Middle frontal gyrus (tissue), 1 donor: ENCODE results near the gene PGAM5.

ENCODE experiments used
- DNase-seq: peaks from one replicate; pipeline ENCODE4 v3.0.0-alpha.2; 2015; ENCODE audit warnings: low spot score; ENCODE audit errors: extremely low spot score

The PGAM5 gene

DNA sequence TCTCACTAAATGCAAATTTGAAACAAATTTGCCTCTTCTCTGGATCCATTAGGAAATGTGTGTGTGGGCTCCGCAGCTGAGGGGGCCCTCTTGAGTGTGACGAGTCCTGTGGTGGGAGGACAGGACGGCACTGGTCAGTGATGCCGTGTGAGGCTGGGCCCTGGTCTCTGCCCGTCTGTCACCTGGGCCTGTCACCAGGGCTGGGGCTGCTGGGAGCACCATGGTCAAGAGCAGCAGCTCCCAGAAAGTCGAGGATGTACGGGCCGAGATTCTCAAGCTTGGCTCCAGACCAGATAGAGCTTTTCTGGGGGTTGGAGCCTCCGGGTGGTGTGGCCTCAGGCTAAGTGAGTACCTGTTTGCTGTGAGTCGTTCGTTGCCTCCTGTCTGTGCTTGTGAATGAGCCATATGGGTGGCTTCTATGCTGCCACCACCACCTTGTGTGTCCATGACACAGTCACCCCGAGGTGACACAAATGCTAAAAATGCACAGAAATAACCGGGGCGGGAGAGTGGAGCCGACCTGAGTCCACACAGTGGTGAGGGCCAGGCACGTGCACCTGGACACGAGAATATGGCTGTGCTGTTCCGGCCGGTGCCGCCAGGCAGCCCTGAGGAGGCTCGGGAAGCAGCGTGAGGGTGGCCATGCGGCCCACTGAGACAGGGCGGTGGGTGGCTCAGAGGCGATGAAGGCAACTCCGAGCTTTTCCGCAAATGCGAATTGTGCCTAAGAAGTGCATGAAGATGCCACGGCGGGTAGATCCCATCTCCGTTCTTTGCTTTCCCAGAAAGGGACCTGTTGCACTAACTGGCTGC is 8.7 kb downstream of the PGAM5 start:
- DNase-seq = no peak

DNA sequence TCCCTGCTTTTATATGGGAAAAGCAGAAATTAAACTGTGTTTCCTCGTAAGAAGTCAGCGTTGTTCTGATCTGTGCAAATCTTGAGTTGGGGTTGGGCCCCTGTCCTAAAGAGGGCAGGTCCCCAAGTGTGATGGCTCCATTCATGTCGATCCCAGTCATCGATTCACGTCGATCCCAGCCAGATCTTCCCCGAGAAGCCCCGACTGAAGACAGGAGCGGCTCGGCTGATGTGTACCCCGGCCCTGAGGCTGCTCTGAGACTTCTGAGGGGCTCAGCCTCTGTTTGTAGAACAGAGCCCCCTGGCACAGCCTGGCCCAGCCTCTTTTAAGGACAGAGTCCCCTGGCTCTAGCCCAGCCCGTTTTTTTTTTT is 9.3 kb downstream of the PGAM5 start:
- no peak for DNase-seq

- DNase-seq = no peak
These were observed 10.1 kb downstream of the PGAM5 start for GRCh38 chr12:132720606-132721345.

GRCh38 chr12:132723015-132723763 is 12.5 kb downstream of the PGAM5 start:
- no peak for DNase-seq

- DNase-seq = no peak
These were observed 13.1 kb downstream of the PGAM5 start for GRCh38 chr12:132723764-132724140.

- no peak for DNase-seq
These were observed 14.0 kb downstream of the PGAM5 start for GRCh38 chr12:132724506-132725241.

DNA sequence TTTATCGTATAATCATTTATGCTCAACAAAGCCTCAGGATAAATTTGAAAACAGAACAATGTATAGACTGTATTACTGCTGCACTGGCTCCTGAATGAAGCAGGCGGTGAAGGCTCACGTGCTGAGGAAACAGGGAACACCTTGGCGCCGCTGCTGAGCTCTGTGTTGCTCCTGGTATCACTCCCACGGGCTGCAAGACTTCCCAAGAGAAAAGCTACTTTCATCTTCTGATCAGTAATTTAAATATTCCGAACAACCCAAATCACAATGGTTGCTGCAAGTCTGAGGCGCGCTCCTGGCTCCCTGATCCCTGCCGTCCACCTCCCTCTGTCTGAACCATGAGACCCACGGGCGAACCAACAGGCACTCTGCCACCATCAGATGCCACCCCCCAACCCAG is 15.7 kb downstream of the PGAM5 start:
- DNase-seq = no peak

GRCh38 chr12:132727091-132727794 is 16.6 kb downstream of the PGAM5 start:
- no peak for DNase-seq

GRCh38 chr12:132728502-132728901 is 17.9 kb downstream of the PGAM5 start:
- DNase-seq = no peak

GRCh38 chr12:132729541-132730320 is 19.1 kb downstream of the PGAM5 start:
- peak; percentile 31 for DNase-seq

DNA sequence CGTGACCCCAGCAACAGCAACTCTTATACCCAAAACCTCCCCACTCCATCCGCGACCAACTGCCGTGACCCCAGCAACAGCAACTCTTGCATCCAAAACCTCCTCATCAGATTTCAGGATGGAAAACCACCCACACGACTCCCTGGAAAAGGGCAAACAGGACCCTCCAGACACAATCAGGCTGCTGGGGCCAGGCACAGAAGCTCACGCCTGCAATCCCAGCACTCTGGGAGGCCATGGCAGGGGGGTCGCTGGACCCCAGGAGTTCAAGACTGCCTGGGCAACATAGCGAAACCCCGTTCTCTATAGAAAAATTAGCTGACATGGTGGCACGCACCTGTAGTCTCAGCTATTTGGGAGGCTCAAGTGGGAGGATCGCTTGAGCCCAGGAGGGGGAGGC is 19.7 kb downstream of the PGAM5 start:
- DNase-seq = no peak

- no peak for DNase-seq
These were observed 20.9 kb downstream of the PGAM5 start for GRCh38 chr12:132731574-132731973.

GRCh38 chr12:132734206-132734605 is 23.6 kb downstream of the PGAM5 start:
- no peak for DNase-seq

DNA sequence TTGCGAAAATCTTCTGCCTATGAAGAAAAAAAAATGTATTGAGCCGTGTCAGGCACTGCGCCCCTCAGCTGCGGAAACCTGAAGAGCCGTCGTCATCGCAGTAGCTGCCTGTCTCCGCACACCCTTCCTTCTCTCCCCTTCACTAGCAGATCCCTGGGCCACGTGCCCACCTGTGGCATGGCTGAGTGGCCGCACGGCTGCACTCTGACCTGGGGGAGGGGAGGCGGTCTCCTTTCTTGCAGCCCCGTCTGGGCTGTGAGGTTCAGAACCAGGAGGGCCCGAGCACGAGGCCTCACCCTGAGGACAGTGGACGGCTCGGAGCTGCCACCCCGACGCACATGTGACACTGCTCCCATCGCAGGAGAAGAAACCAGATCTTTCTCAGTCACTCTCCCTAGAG is 24.9 kb downstream of the PGAM5 start:
- DNase-seq = no peak

DNA sequence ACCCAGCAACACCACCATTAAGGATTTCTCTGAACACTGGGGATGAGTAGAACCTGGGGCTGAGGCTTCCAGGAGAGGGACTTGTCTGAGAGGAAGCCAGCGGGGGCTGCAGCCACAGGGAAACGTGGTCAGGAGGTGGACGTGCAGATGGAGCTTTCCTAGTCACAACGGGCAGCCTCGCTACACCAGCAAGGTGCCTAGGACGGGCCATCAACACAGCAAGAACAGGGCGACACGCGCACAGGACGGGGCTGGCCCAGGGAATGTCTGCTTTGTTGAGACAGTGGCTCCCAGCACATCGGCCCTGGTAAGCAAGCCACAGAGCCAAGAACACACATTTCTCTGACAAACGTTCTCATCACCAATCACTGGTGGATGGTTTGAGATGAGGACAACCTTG is 25.7 kb downstream of the PGAM5 start:
- DNase-seq = no peak

DNA sequence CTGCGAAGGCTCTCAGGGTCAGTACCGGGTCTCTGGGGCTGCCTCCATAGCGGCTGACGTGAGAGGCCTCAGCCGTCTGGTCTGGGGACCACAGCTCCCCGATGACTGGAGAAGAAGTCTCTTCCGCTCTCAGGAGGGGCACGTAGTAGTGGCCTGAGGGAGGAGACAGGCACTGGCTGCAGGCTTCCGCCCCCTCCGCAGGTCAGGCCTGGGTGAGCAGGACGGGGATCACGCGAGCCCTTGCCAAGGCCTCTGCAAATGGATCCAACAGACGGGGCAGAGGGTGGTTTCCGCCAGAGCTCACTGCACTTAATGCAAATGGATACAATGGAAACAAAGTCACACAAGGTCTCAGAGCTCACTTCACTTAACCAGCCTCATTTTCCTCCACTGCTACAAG is 26.3 kb downstream of the PGAM5 start:
- no peak for DNase-seq

GRCh38 chr12:132739600-132740312 is 29.1 kb downstream of the PGAM5 start:
- no peak for DNase-seq

DNA sequence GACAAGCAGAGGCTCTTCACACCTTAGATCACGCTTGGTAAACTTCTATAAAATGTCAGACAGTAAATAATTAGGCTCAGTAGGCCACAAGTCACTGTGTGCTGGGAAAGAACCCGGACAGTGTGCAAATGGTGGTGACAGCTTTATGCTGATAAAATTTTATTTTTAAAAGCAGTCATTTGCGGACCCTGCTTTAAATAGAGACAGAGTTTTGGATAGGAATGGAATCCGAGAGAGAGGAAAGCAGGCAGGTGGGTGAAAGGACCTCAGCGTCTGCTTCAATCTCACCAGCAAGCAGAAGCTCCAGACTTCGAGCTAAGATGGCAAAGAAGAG is 29.6 kb downstream of the PGAM5 start:
- DNase-seq = no peak

DNA sequence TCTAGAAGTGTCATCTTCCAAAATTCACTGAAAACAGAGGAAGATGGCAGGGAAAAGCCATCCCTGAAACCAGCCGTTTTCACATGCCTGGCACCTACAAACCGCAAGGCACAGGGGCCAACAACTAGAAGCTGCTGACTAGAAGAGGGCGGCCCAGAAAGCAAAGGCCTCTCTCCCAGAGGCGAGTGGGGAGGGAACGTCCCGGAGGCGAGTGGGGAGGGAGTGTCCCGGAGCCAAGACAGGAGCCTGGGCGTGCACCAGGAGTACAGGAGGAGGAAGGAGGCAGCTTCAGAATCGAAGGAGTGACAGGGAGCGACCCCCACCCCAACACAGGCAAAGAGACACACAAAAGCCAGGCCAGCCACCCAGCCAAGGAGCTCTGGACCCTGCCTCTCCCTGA is 30.0 kb downstream of the PGAM5 start:
- no peak for DNase-seq

- DNase-seq = no peak
These were observed 31.0 kb downstream of the PGAM5 start for GRCh38 chr12:132741620-132742019.
